HG03521 (cell line): Measurements from ENCODE around the gene UGT2B7.

Source experiments
- ATAC-seq: cut with Tn5 transposase; IDR thresholded peaks from one replicate; pipeline ENCODE4 v1.9.1; 2021; ENCODE audit warnings: mild to moderate bottlenecking, moderate library complexity; ENCODE audit not compliant: unreplicated experiment

The UGT2B7 gene

GRCh38 chr4:69147334-69147733 is 51.1 kb downstream of the UGT2B7 start:
- no peak for ATAC-seq

DNA sequence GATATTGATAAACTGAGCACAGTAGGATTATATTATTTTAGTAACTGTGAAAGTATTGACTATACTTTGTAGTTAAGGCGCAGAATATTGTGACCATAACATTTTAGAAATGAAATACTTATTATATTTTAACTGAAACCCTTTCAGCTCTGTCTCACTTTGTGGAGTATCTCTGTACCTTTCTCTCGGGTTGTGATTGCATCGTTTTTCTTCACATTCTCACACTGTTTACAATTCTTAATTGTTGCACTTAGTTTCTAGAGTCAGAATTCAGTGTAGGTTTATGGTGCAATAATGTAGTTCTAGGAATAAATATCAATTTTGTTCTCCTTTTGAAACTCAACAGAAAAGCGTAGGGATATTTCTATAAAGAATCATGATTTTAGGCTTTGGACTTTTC is 57.7 kb downstream of the UGT2B7 start:
- ATAC-seq, result no peak

DNA sequence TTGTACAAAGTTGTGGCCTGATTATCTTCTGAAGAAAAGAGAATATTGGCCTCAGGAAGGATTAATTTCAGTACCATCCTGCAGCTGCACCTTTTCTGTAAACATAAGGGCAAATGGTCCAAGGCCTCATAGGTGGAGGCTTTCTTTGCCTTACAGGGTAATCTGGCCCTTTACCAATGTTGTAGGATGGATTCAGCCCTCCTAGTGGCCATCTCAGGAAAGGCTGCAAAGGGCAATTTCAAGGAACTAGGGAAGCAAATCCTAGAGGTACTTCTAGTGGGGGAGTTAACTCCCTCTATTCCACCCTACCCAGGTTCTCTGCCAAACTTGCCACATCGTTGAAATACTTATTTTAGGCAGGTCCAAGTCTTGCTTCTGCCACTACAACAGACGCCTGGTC is 60.6 kb downstream of the UGT2B7 start:
- ATAC-seq, result no peak
